ENCODE results near the gene EFNA1. TPM values are rescaled to one million over a fixed set of nuclear protein-coding genes. Genes with fewer than 3 reads are reported as not detected.
A peak's percentile ranks its signal among the peaks of the same experiment; 100 is the strongest.

EFNA1 gene
- total and polyA plus RNA-seq, 2 of the 8 experiments (the other 6 are each of a cell fraction or from before 2014, with no cell fraction given): 4.9 to 14.6 TPM

DNA sequence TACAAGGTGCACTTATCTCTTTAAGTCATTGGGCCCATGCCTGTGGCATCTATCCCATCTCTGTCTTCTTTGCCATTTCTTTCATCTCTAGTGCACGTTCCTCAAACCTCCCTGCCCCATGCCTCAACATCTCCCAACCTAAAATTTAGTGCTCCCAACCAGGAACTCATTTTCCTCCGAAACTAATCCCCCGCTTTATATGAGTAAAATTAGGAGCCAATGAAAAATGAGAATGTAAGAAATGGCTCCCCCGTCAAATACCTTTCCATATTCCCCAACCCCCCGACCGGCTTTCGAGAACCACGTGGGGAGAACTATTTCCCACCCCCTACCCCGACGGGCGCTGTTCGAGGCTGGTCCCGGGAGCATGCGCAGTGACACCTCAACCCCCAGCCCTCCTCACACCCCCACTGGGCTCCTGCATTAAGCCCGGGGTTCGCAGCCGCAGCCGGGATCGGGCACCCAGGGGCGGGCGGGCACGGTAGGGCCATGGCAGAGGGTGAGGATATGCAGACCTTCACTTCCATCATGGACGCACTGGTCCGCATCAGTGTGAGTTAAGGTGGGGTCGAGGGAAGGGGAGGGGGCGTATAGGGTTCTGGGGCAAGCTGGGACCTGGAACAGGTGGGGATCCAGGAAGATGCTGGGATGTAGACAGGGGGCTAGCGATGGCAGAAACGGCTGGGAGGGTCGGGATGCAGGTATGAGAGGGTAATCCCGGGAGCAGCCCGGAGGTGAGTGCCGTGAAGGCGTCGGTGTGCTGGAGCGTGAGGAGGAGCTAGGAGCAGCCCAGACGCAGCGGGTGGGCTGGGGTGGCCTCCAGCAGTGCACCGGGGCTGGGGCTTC is 46.0 kb downstream of the EFNA1 start, which contains the start of gene TRIM46 (continued):
- no peak for TF ChIP-seq RBBP5 (IDR thresholded peaks at IDR 0.05; ENCODE audit: borderline replicate concordance, low read depth, low read length)
- TF ChIP-seq POLR2A (IDR thresholded peaks at IDR 0.05; ENCODE audit: control extremely low read depth in 1 of 2, low read depth in 2 of 2, low read length in 2 of 2): no peak; a peak in 1 of 3 replicates
- TF ChIP-seq, protein P1, sequence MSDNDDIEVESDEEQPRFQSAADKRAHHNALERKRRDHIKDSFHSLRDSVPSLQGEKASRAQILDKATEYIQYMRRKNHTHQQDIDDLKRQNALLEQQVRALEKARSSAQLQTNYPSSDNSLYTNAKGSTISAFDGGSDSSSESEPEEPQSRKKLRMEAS (IDR thresholded peaks at IDR 0.05): peak; percentile 27; the same call in 1 of the 2 replicates
- no peak for TF ChIP-seq BCL11A (IDR thresholded peaks at IDR 0.05; ENCODE audit: low read depth in 2 of 2, low read length in 2 of 2)

Data from H1 (cell line).